Endothelial cell of umbilical vein (primary cell): ENCODE results near the gene RGS12. TPM values are rescaled to one million over a fixed set of nuclear protein-coding genes. Genes with fewer than 3 reads are reported as not detected.

Experiments used
- BruUV-seq: library from RNA; stranded (reverse); fragments of 400-500 nt; replicated peaks from 2 replicates; lab custom pipeline; 2021; lab: Mats Ljungman, UMichigan
- CTCF ChIA-PET: fragments of 300-600, 350-600 bp; sonication (Branson Sonifier 250); formaldehyde crosslinking; loops from one replicate; lab custom pipeline; 2021; ENCODE audit warnings: antibody characterized with exemption, inconsistent platforms; lab: Charles Lee
- POLR2A ChIA-PET: fragments of 300-600, 350-600 bp; sonication (Branson Sonifier 250); formaldehyde crosslinking; loops from one replicate; lab custom pipeline; 2021; ENCODE audit warnings: antibody characterized with exemption, inconsistent platforms; lab: Charles Lee
- DNase-seq: peaks from one replicate; pipeline ENCODE4 v3.0.0-alpha.2; 2011; ENCODE audit warnings: low read depth, low spot score
- FAIRE-seq: peaks from 2 replicates; lab custom pipeline; 2011; peaks lifted over from hg19 to GRCh38; lab: Jason Lieb, UNC
- H2AFZ ChIP-seq: 2 replicates; pipeline ENCODE4 v1.6.0; 2012; ENCODE audit warnings: low read depth, low read length, control low read depth, inconsistent platforms
- H3K27ac ChIP-seq: 2 replicates; pipeline ENCODE4 v1.5.1; 2011; ENCODE audit warnings: low read depth, mild to moderate bottlenecking, control low read depth, low read length, moderate library complexity; ENCODE audit not compliant: insufficient read depth
- H3K27me3 ChIP-seq, 2 experiments: 2 replicates each; pipeline versions ENCODE4 v1.6.0 to v1.6.1; 2011; ENCODE audit warnings: low read length in 2 of 2, mixed read lengths in 1 of 2; ENCODE audit not compliant: control insufficient read depth in 2 of 2, insufficient read depth in 2 of 2
- H3K36me3 ChIP-seq, 2 experiments: 2 replicates in 1 of 2; 3 replicates in 1 of 2; pipeline ENCODE4 v1.5.1; 2011; ENCODE audit warnings: low read length in 2 of 2, mild to moderate bottlenecking in 1 of 2, moderate library complexity in 1 of 2; ENCODE audit not compliant: control insufficient read depth in 2 of 2, insufficient read depth in 2 of 2; ENCODE audit errors: extremely low read depth in 1 of 2
- H3K4me1 ChIP-seq: 3 replicates; pipeline ENCODE4 v1.5.1; 2011; ENCODE audit warnings: mild to moderate bottlenecking, low read length; ENCODE audit not compliant: control insufficient read depth, insufficient read depth; ENCODE audit errors: extremely low read depth
- H3K4me2 ChIP-seq: 2 replicates; pipeline ENCODE4 v1.6.1; 2011; ENCODE audit warnings: low read length, control low read depth, mixed read lengths; ENCODE audit not compliant: insufficient read depth
- H3K4me3 ChIP-seq, 3 experiments: fragments of 200-600 bp in 1 of 3; sonication (generic), shearing (Covaris generic) in 1 of 3; replicated peaks in 1 of 3; 2 replicates each; pipeline ENCODE4 v1.5.1; 2011 to 2016; ENCODE audit warnings: control low read depth in 3 of 3, low read length in 3 of 3, mild to moderate bottlenecking in 2 of 3, inconsistent platforms in 1 of 3, low read depth in 1 of 3, moderate library complexity in 1 of 3; ENCODE audit not compliant: insufficient read depth in 1 of 3
- H3K79me2 ChIP-seq: 2 replicates; pipeline ENCODE4 v1.6.0; 2012; ENCODE audit warnings: low read length, inconsistent platforms; ENCODE audit not compliant: control insufficient read depth, insufficient read depth
- H3K9ac ChIP-seq: replicated peaks from 2 replicates; pipeline ENCODE3; 2011; ENCODE audit warnings: low read length, control low read depth; ENCODE audit not compliant: insufficient read depth; ENCODE audit errors: extremely low read depth
- H3K9me1 ChIP-seq: replicated peaks from 3 replicates; pipeline ENCODE4 v1.6.0; 2011; ENCODE audit warnings: mild to moderate bottlenecking, low read length; ENCODE audit not compliant: control insufficient read depth, insufficient read depth; ENCODE audit errors: extremely low read depth
- H3K9me3 ChIP-seq: replicated peaks from 2 replicates; pipeline ENCODE4 v1.5.1; 2012; ENCODE audit warnings: low read length, inconsistent platforms; ENCODE audit not compliant: control insufficient read depth, insufficient read depth
- H4K20me1 ChIP-seq: replicated peaks from 2 replicates; pipeline ENCODE3; 2011; ENCODE audit warnings: mild to moderate bottlenecking, low read length; ENCODE audit not compliant: control insufficient read depth, insufficient read depth; ENCODE audit errors: extremely low read depth
- CTCF ChIP-seq, 2 donors: IDR thresholded peaks; 1 replicate in 1 of 2; 2 replicates in 1 of 2; pipeline ENCODE4 v1.5.1; 2011; ENCODE audit warnings: low read length in 2 of 2, mild to moderate bottlenecking in 2 of 2, moderate library complexity in 2 of 2, control low read depth in 1 of 2, inconsistent platforms in 1 of 2, low read depth in 1 of 2; ENCODE audit not compliant: insufficient read depth in 1 of 2; ENCODE audit errors: extremely low read depth in 1 of 2
- EZH2 ChIP-seq: IDR thresholded peaks from 2 replicates; pipeline ENCODE4 v1.6.1; 2012; ENCODE audit warnings: borderline replicate concordance, low read depth, mild to moderate bottlenecking, moderate library complexity, low read length, inconsistent platforms; ENCODE audit not compliant: severe bottlenecking
- FOS ChIP-seq: IDR thresholded peaks from 2 replicates; pipeline ENCODE4 v1.6.1; 2011; ENCODE audit warnings: mild to moderate bottlenecking, low read length, moderate library complexity, borderline replicate concordance; ENCODE audit not compliant: insufficient read depth
- GATA2 ChIP-seq: IDR thresholded peaks from 2 replicates; pipeline ENCODE4 v1.7.0; 2011; ENCODE audit warnings: low read depth, mild to moderate bottlenecking, moderate library complexity, mixed read lengths, low read length; ENCODE audit not compliant: insufficient read length, insufficient read depth
- JUN ChIP-seq: IDR thresholded peaks from 2 replicates; pipeline ENCODE4 v1.6.1; 2011; ENCODE audit warnings: borderline replicate concordance, low read depth; ENCODE audit not compliant: insufficient read length, insufficient read depth
- MAX ChIP-seq: IDR thresholded peaks from 2 replicates; pipeline ENCODE4 v1.6.1; 2011; ENCODE audit not compliant: insufficient read depth, insufficient read length
- MYC ChIP-seq: IDR thresholded peaks from one replicate; pipeline ENCODE4 v1.6.1; 2011; ENCODE audit warnings: mild to moderate bottlenecking, low read depth, low read length
- POLR2A ChIP-seq: IDR thresholded peaks from 2 replicates; pipeline ENCODE4 v1.6.1; 2012; ENCODE audit warnings: low read depth, mild to moderate bottlenecking, control low read depth, low read length
- POLR2AphosphoS5 ChIP-seq: IDR thresholded peaks from 2 replicates; pipeline ENCODE4 v1.6.1; 2012; ENCODE audit warnings: low read depth, mild to moderate bottlenecking, control low read depth, low read length, moderate library complexity; ENCODE audit not compliant: insufficient read depth
- dilution Hi-C: fragments of 300-500 bp; cut with MboI; formaldehyde crosslinking; loops from one replicate; pipeline ENCODE4 v1.15.0; 2019; ENCODE audit warnings: low sequenced_read_pairs; ENCODE audit not compliant: extremely low pct_ligation_motif_present
- intact Hi-C: fragments of 100-400 bp; cut with micrococcal nuclease; formaldehyde crosslinking; loops from one replicate; pipeline ENCODE4 v1.10.0; 2022
- polyA plus RNA-seq, 4 experiments: library from polyadenylated mRNA; depleted of rRNA in 3 of 4; stranded (reverse) in 3 of 4; unstranded in 1 of 4; fragments of >200 nt; gene quantifications; 2 replicates each; pipeline versions ENCODE4 v1.2.1 to v1.2.3, GENCODE V29; 2011 to 2012; ENCODE audit warnings: missing spikeins in 1 of 4
- total RNA-seq: library from RNA; stranded (reverse); gene quantifications from 2 replicates; pipeline ENCODE4 v1.2.3, GENCODE V29; 2021

RGS12 gene
- total and polyA plus RNA-seq, 2 donors (not counting 3 experiments of a cell fraction or from before 2014, with no cell fraction given), result 65.2 to 75.4 TPM

GRCh38 chr4:3337357-3337732 lies 44.5 kb downstream of the RGS12 start:
- FAIRE-seq, result no peak

GRCh38 chr4:3337811-3338210 lies 45.0 kb downstream of the RGS12 start:
- DNase-seq (peak; percentile 51), FAIRE-seq (no peak)
- H3K4me3 ChIP-seq, result no peak overlapping the region
- peaks cover 24% of the 10 kb centered on the region for H3K79me2 ChIP-seq
- H3K27ac ChIP-seq, result no peak overlapping the region
- no peaks in the 10 kb centered on the region for H3K9me1 ChIP-seq
- H2AFZ ChIP-seq, result no peak overlapping the region
- H3K9ac ChIP-seq, result no peak overlapping the region
- H3K4me1 ChIP-seq, result peaks cover 20% of the 10 kb centered on the region
- no peaks in the 10 kb centered on the region for H3K36me3 ChIP-seq
- ChIA-PET CTCF (interaction anchor here (1.2 kb wide), 1 partner anchor 8 kb away, joined by 4 read pairs; no protein-coding TSS in a partner anchor), POLR2A (no interaction called here)
- no TSS peak for BruUV-seq
- no peaks in the 10 kb centered on the region for H3K27me3 ChIP-seq
- H3K9me3 ChIP-seq, result no peaks in the 10 kb centered on the region
- TF ChIP-seq FOS (no peak), EZH2 (no peak), JUN (no peak), MAX (no peak), POLR2AphosphoS5 (no peak), CTCF (IDR thresholded peaks at IDR 0.05; ENCODE audit: extremely low read depth in 1 of 2, insufficient read depth in 1 of 2, low read depth in 1 of 2, low read length in 2 of 2) (no peak)
- intact Hi-C loops, result no loop called here
- H3K4me2 ChIP-seq, result no peak overlapping the region
- no peaks in the 10 kb centered on the region for H4K20me1 ChIP-seq
- dilution Hi-C loops, result no loop called here

More at GRCh38 chr4:3337357-3337732, 44.5 kb downstream of the RGS12 start:
- intact Hi-C loops (no loop called here), dilution Hi-C loops (no loop called here)
- no peak overlapping the region for H3K4me3 ChIP-seq
- H3K9me1 ChIP-seq, result no peaks in the 10 kb centered on the region
- ChIA-PET POLR2A (no interaction called here), CTCF (interaction anchor here (1.2 kb wide), 1 partner anchor 9 kb away, joined by 4 read pairs; no protein-coding TSS in a partner anchor)
- H3K4me1 ChIP-seq, result peaks cover 17% of the 10 kb centered on the region
- peaks cover 26% of the 10 kb centered on the region for H3K79me2 ChIP-seq
- no peak for DNase-seq
- no peaks in the 10 kb centered on the region for H4K20me1 ChIP-seq
- no peak for TF ChIP-seq POLR2AphosphoS5
- no peak for TF ChIP-seq JUN
- no peak for TF ChIP-seq FOS
- no peak for TF ChIP-seq MAX
- TF ChIP-seq GATA2, result no peak
- TF ChIP-seq MYC, result no peak
- no peak for TF ChIP-seq POLR2A
- no peak for TF ChIP-seq EZH2
- H3K9ac ChIP-seq, result no peak overlapping the region
- H2AFZ ChIP-seq, result no peak overlapping the region
- no peaks in the 10 kb centered on the region for H3K9me3 ChIP-seq
- BruUV-seq, result no TSS peak
- no peaks in the 10 kb centered on the region for H3K27me3 ChIP-seq
- H3K27ac ChIP-seq, result no peak overlapping the region
- H3K36me3 ChIP-seq, result no peaks in the 10 kb centered on the region
- no peak overlapping the region for H3K4me2 ChIP-seq
